ENCODE measurements around the gene LRFN2. TPM values are rescaled to one million over a fixed set of nuclear protein-coding genes. Genes with fewer than 3 reads are reported as not detected.
A peak's percentile ranks its signal among the peaks of the same experiment; 100 is the strongest.

Gene LRFN2
- total RNA-seq (2014; rRNA removed; shearing (Covaris generic)) (2.5 and 2.6 TPM in 2 replicates), polyA plus RNA-seq (2016; fragmentation: Nextera tagmentation; extraction: Ambion mirVana) (0.29 and 0.83 TPM in 2 replicates)
- long read RNA-seq, partial matches to known transcripts = 0 of 2 reads
- long read RNA-seq, other reads (novel, unspliced or antisense) = 2 of 2 reads

- H3K4me3 ChIP-seq = peak within 1 kb of the TSS; percentile 79
- no peaks in the 10 kb centered on the region for H3K36me3 Mint-ChIP-seq (ENCODE audit: low read depth)
Observed at GRCh38 chr6:40587240-40588069, at the start of gene LRFN2. LRFN2 (minus strand) TSS chr6:40587364.

More at GRCh38 chr6:40587240-40588069, at the start of gene LRFN2:
- ATAC-seq = peak; percentile 84
- peak within 1 kb of the TSS; percentile 87 for H2AFZ ChIP-seq
- no peaks in the 10 kb centered on the region for H3K36me3 ChIP-seq (ENCODE audit: insufficient read depth)
- Mint-ChIP-seq H3K4me3 (peak within 1 kb of the TSS; percentile 91), H3K9me3 (no peaks in the 10 kb centered on the region), H3K27me3 (ENCODE audit: insufficient read depth, low read depth, poor library complexity) (peaks cover 21% of the 10 kb centered on the region), H3K27ac (peak within 1 kb of the TSS; percentile 71), H3K4me1 (peaks cover 41% of the 10 kb centered on the region)
- H3K27me3 ChIP-seq (ENCODE audit: insufficient read depth) = peaks cover 32% of the 10 kb centered on the region
- H3F3A ChIP-seq (replicated peaks; ENCODE audit: low read depth) = no peaks in the 10 kb centered on the region
- 0 out of 2 replicates have a peak, but pooled peaks cover 3% of the 10 kb centered on the region for H3K9me2 ChIP-seq (ENCODE audit: insufficient read depth)
- no peaks in the 10 kb centered on the region for H4K20me1 ChIP-seq (replicated peaks; ENCODE audit: insufficient read depth)
- peak; percentile 90 for DNase-seq (ENCODE audit: low spot score)
- H3K27ac ChIP-seq (ENCODE audit: low read depth) = no peak within 1 kb of the TSS
- H3K4me1 ChIP-seq (ENCODE audit: insufficient read depth) = peaks cover 30% of the 10 kb centered on the region
- H3K4me2 ChIP-seq = peak within 1 kb of the TSS; percentile 92
- TF ChIP-seq ETS1 (IDR thresholded peaks at IDR 0.05) (peak; percentile 29; the same call in 1 of the 2 replicates), EZH2phosphoT487 (IDR thresholded peaks at IDR 0.05; ENCODE audit: unreplicated experiment) (no peak), STAT1 (IDR thresholded peaks at IDR 0.05; ENCODE audit: unreplicated experiment) (no peak), REST (IDR thresholded peaks at IDR 0.05; ENCODE audit: unreplicated experiment) (no peak), EZH2 (IDR thresholded peaks at IDR 0.05; ENCODE audit: low read depth, unreplicated experiment) (no peak), ZNF331 (CRISPR knock-in tag; IDR thresholded peaks at IDR 0.05; ENCODE audit: low read depth) (no peak), NANOG (IDR thresholded peaks at IDR 0.05; ENCODE audit: borderline replicate concordance) (no peak), POLR2AphosphoS5 (IDR thresholded peaks at IDR 0.05; ENCODE audit: low read depth) (no peak; the same call in 1 of the 2 replicates), CREB1 (CRISPR knock-in tag; IDR thresholded peaks at IDR 0.05; ENCODE audit: low read depth) (peak; percentile 59), JUNB (IDR thresholded peaks at IDR 0.05; ENCODE audit: unreplicated experiment) (no peak), ZNF114 (CRISPR knock-in tag; IDR thresholded peaks at IDR 0.05) (no peak)
- TF ChIP-seq, protein P1, sequence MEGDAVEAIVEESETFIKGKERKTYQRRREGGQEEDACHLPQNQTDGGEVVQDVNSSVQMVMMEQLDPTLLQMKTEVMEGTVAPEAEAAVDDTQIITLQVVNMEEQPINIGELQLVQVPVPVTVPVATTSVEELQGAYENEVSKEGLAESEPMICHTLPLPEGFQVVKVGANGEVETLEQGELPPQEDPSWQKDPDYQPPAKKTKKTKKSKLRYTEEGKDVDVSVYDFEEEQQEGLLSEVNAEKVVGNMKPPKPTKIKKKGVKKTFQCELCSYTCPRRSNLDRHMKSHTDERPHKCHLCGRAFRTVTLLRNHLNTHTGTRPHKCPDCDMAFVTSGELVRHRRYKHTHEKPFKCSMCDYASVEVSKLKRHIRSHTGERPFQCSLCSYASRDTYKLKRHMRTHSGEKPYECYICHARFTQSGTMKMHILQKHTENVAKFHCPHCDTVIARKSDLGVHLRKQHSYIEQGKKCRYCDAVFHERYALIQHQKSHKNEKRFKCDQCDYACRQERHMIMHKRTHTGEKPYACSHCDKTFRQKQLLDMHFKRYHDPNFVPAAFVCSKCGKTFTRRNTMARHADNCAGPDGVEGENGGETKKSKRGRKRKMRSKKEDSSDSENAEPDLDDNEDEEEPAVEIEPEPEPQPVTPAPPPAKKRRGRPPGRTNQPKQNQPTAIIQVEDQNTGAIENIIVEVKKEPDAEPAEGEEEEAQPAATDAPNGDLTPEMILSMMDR (conservative IDR thresholded peaks at IDR 0.05; ENCODE audit: low read depth in 2 of 2) = peak in 1 of 2 experiments; percentile 76
- TF ChIP-seq, protein P2, sequence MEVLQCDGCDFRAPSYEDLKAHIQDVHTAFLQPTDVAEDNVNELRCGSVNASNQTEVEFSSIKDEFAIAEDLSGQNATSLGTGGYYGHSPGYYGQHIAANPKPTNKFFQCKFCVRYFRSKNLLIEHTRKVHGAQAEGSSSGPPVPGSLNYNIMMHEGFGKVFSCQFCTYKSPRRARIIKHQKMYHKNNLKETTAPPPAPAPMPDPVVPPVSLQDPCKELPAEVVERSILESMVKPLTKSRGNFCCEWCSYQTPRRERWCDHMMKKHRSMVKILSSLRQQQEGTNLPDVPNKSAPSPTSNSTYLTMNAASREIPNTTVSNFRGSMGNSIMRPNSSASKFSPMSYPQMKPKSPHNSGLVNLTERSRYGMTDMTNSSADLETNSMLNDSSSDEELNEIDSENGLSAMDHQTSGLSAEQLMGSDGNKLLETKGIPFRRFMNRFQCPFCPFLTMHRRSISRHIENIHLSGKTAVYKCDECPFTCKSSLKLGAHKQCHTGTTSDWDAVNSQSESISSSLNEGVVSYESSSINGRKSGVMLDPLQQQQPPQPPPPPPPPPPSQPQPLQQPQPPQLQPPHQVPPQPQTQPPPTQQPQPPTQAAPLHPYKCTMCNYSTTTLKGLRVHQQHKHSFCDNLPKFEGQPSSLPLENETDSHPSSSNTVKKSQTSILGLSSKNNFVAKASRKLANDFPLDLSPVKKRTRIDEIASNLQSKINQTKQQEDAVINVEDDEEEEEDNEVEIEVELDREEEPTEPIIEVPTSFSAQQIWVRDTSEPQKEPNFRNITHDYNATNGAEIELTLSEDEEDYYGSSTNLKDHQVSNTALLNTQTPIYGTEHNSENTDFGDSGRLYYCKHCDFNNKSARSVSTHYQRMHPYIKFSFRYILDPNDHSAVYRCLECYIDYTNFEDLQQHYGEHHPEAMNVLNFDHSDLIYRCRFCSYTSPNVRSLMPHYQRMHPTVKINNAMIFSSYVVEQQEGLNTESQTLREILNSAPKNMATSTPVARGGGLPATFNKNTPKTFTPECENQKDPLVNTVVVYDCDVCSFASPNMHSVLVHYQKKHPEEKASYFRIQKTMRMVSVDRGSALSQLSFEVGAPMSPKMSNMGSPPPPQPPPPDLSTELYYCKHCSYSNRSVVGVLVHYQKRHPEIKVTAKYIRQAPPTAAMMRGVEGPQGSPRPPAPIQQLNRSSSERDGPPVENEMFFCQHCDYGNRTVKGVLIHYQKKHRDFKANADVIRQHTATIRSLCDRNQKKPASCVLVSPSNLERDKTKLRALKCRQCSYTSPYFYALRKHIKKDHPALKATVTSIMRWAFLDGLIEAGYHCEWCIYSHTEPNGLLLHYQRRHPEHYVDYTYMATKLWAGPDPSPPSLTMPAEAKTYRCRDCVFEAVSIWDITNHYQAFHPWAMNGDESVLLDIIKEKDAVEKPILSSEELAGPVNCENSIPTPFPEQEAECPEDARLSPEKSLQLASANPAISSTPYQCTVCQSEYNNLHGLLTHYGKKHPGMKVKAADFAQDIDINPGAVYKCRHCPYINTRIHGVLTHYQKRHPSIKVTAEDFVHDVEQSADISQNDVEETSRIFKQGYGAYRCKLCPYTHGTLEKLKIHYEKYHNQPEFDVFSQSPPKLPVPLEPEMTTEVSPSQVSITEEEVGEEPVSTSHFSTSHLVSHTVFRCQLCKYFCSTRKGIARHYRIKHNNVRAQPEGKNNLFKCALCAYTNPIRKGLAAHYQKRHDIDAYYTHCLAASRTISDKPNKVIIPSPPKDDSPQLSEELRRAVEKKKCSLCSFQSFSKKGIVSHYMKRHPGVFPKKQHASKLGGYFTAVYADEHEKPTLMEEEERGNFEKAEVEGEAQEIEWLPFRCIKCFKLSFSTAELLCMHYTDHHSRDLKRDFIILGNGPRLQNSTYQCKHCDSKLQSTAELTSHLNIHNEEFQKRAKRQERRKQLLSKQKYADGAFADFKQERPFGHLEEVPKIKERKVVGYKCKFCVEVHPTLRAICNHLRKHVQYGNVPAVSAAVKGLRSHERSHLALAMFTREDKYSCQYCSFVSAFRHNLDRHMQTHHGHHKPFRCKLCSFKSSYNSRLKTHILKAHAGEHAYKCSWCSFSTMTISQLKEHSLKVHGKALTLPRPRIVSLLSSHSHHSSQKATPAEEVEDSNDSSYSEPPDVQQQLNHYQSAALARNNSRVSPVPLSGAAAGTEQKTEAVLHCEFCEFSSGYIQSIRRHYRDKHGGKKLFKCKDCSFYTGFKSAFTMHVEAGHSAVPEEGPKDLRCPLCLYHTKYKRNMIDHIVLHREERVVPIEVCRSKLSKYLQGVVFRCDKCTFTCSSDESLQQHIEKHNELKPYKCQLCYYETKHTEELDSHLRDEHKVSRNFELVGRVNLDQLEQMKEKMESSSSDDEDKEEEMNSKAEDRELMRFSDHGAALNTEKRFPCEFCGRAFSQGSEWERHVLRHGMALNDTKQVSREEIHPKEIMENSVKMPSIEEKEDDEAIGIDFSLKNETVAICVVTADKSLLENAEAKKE (CRISPR knock-in tag; IDR thresholded peaks at IDR 0.05) = no peak
- H3K79me2 ChIP-seq (replicated peaks; ENCODE audit: insufficient read depth) = peaks cover 16% of the 10 kb centered on the region; the same call in 1 of the 2 replicates

All from GM23338 (cell line).